Measurements from ENCODE around the gene RARB. TPM values are rescaled to one million over a fixed set of nuclear protein-coding genes. Genes with fewer than 3 reads are reported as not detected.
A peak's percentile ranks its signal among the peaks of the same experiment; 100 is the strongest.

The RARB gene
- 1.5 and 2.4 TPM in 2 replicates for total RNA-seq (2014; rRNA removed; shearing (Covaris generic); ENCODE audit: low replicate concordance)

DNA sequence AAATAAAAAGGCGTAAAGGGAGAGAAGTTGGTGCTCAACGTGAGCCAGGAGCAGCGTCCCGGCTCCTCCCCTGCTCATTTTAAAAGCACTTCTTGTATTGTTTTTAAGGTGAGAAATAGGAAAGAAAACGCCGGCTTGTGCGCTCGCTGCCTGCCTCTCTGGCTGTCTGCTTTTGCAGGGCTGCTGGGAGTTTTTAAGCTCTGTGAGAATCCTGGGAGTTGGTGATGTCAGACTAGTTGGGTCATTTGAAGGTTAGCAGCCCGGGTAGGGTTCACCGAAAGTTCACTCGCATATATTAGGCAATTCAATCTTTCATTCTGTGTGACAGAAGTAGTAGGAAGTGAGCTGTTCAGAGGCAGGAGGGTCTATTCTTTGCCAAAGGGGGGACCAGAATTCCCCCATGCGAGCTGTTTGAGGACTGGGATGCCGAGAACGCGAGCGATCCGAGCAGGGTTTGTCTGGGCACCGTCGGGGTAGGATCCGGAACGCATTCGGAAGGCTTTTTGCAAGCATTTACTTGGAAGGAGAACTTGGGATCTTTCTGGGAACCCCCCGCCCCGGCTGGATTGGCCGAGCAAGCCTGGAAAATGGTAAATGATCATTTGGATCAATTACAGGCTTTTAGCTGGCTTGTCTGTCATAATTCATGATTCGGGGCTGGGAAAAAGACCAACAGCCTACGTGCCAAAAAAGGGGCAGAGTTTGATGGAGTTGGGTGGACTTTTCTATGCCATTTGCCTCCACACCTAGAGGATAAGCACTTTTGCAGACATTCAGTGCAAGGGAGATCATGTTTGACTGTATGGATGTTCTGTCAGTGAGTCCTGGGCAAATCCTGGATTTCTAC lies at the start of gene RARB:
RARB (plus strand) TSS at position 322 of the 847 bp plus-strand sequence; CDS start at position 791, 469 bp downstream.
- H3K9me3 ChIP-seq: no peaks in the 10 kb centered on the region
- no peaks in the 10 kb centered on the region for H3K36me3 ChIP-seq
- peak within 1 kb of the TSS; percentile 50 for H3K4me3 ChIP-seq
- DNase-seq: peak; percentile 56
- no peaks in the 10 kb centered on the region for H3K27me3 ChIP-seq

DNA sequence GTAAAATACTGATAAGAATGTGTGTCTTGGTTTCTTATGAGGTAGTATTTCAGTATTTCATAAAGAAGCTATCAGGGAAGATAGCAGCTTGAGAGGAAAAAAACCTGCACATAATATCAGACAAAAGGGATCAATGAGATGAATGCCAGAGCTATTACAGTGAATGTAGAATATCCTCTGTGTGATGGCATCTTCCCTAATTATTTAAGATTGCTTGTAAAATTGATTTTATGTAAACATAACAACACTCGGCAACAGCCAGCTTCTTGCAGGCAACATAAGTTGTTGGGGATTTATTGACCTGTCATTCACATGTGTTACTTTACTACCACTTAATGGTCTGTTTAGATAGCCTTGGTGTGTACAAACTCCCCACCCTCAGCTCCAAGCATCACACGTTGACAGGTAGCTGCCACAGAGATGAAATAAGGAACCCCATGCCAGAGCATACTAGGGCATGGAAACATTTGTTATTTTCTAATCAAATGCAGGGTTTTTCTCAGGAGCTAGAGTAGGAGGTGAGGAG lies 49.2 kb upstream of the RARB start:
- Histone ChIP-seq H3K36me3 (no peaks in the 10 kb centered on the region), H3K9me3 (no peaks in the 10 kb centered on the region), H3K27me3 (no peaks in the 10 kb centered on the region), H3K4me3 (no peak overlapping the region)
- DNase-seq: no peak

DNA sequence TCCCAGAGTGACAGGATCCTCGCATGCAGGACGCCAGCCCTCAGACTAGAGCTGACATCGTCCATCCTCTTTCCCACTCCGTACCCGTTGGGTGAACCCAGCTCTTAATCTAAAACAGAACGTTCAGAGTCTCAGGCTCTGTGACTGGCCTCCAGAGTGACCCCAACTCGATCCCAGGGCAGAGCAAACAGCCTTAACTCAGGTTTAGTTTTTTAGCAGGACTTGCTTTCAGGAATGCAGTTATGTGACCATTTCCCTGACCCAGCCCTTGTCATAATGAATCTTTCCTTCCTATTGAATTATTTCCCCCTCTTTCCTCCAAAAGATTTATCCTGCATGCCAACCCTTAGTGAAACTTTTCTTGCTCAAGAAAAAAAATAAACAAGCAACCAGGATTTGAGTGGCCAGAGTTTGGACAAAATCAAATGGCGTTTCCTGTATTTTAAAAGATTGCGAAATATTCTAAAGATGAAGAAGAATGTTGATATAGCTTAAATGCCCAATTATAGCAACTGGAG lies 47.8 kb upstream of the RARB start:
- Histone ChIP-seq H3K27me3 (no peaks in the 10 kb centered on the region), H3K36me3 (no peaks in the 10 kb centered on the region), H3K4me3 (no peak overlapping the region), H3K9me3 (no peaks in the 10 kb centered on the region)
- no peak for DNase-seq

DNA sequence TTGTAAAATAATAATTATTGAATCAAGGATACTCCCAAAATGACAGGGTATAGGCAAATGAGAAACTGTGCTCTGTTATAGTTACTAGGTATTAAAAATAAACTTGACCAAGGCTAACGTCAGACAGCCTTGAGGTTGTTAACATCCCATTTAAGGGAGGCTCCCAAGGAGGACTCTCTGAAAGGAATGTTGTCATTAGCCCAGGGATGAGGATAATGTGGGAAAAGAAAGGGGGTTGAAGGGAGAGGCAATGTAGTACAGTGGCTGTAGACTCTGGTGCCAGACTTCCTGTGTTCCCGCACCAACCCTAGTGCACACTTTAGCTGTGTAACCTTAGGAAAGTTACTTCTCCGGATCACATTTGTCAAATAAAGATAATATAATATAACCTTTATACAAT lies 47.0 kb upstream of the RARB start:
- Histone ChIP-seq H3K36me3 (no peaks in the 10 kb centered on the region), H3K9me3 (no peaks in the 10 kb centered on the region), H3K4me3 (no peak overlapping the region), H3K27me3 (no peaks in the 10 kb centered on the region)
- DNase-seq: no peak

DNA sequence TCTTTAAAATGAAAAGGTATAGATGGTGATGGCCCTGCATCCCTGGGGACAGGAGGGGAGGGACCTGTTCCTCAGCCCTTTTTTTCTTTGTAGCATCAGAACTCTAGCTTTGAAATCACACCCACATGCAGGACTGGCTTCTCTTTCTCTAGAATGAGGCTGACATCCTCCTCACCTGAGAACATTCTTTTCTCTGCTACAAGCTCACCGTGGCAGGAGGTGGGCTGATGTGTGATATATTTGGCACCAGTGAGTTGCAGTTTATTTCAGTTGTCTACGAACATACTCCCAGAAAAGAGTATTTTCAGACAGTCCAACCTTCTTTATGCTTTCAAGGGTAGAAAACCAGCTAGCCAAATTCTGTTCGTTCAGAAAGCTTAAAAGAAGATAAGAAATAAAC lies 43.6 kb upstream of the RARB start:
- no peak for DNase-seq
- Histone ChIP-seq H3K4me3 (no peak overlapping the region), H3K36me3 (no peaks in the 10 kb centered on the region), H3K9me3 (no peaks in the 10 kb centered on the region), H3K27me3 (no peaks in the 10 kb centered on the region)

DNA sequence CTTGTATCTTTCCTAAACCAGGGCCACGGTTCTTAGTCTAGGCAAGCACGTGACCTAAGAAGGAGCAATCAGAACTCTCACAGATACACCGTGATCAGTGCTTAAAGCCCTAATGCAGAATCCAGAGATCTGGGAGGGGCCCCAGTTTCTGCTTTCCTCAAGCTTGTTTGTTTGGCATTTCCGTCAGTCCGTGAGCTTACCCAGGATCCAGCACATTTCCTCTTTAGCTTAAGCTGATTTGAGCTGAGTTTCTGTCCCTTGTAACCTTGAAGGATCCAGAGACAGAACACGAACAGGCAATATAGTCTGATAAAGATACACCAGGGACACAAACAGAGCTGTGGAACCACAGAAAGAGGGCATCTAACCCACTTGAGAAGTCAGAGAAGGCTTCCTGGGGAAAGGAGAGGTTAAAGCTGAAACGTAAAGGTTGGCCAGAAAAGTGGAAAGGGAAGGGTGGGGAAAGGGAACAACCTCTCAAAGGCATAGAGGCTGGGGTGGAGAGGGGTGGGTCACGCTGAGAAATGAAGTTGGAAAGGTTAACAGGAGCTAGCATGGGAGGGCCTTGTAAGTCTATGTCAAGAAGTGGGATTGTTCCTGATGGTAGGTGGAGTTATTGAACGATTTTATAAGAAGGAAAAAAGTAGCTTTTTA lies 42.1 kb upstream of the RARB start:
- no peak overlapping the region for H3K4me3 ChIP-seq
- H3K36me3 ChIP-seq: no peaks in the 10 kb centered on the region
- H3K27me3 ChIP-seq: no peaks in the 10 kb centered on the region
- H3K9me3 ChIP-seq: no peaks in the 10 kb centered on the region
- DNase-seq: no peak

DNA sequence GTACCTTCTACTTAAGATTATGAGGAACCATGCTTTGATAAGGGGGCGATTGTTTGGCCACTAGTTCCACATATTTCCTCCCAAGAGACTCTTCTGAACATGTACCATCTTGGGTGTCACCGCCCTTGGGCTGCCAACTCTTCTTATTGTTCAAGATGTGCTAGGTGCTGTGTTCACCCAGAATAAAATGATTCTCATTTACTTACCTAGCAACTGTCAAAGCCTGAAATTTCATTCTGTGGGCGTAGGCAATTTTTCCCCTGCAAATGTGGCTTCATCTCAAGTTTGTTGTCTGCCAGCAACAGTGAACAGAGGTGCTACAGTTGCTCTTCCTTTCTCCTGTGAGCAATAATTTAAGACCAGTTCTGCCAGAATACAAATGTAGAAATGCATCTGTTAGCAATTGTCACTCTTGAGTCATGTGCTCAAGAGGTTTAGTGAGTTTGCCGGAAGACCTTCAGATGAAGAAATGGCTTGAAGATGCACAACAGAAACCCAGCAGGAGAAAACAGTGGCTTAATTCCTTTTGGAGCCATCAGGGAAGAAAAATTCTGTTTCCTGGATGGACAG lies 41.3 kb upstream of the RARB start:
- H3K27me3 ChIP-seq: no peaks in the 10 kb centered on the region
- no peak for DNase-seq

DNA sequence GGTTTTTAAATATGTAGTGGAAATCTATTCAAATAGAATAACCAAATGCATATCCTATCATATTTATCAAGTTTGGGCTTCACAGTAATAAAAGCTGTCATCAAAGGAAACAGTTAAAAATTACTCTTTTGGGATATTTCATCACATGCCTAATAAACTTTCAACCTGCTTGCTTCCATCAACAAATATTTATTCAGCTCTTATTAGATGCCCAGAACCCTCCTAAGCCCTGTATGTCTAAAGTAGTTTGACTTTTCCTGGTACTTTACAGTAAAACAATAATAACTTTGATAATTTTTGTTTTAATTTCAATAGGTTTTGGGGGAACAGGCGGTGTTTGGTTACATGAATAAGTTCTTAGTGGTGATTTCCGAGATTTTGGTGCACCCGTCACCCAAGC lies 37.5 kb upstream of the RARB start:
- Histone ChIP-seq H3K36me3 (no peaks in the 10 kb centered on the region), H3K4me3 (no peak overlapping the region), H3K27me3 (no peaks in the 10 kb centered on the region), H3K9me3 (no peaks in the 10 kb centered on the region)
- no peak for DNase-seq

More for the DNA sequence above, 41.3 kb upstream of the RARB start:
- no peaks in the 10 kb centered on the region for H3K9me3 ChIP-seq
- H3K4me3 ChIP-seq: no peak overlapping the region
- no peaks in the 10 kb centered on the region for H3K36me3 ChIP-seq

DNA sequence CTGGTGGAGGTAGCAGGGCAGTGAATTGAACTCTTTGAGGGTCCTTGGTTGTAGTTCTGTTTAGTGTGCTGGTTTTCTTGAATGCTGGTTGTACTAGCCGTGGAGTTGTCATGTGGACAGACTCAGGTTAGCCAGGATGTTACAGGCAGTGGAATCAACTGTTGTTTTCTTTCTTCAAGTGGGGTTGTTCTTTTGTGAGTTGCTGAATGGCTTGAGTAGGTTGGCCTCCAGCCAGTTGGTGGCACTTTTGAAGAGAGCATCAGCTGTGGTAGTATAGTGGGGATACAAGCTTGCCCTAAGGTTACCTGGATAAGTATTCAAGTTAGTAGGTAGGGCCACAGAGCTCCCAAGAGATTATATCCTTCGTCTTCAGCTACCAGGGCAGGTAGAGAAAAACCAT lies 31.8 kb upstream of the RARB start:
- DNase-seq: no peak
- Histone ChIP-seq H3K4me3 (no peak overlapping the region), H3K36me3 (no peaks in the 10 kb centered on the region), H3K27me3 (no peaks in the 10 kb centered on the region), H3K9me3 (no peaks in the 10 kb centered on the region)

DNA sequence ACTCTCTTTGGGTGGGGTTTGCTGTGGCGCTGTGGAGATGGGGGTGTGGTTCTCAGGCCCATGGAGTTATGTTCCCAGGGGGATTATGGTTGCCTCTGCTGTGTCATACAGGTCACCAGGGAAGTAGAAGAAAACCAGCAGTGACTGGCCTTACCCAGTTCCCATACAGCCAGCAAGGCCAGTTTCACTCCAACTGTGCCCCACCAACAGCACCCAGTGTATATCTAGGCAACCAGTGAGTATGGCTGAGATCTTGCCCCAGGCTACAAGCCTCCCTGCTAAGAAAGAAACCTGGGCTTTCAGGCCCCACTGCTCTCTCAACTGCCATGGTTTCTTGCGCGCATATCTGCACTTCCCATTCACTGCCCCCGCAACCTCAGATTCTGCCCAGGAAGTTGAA lies 31.4 kb upstream of the RARB start:
- H3K27me3 ChIP-seq: no peaks in the 10 kb centered on the region

DNA sequence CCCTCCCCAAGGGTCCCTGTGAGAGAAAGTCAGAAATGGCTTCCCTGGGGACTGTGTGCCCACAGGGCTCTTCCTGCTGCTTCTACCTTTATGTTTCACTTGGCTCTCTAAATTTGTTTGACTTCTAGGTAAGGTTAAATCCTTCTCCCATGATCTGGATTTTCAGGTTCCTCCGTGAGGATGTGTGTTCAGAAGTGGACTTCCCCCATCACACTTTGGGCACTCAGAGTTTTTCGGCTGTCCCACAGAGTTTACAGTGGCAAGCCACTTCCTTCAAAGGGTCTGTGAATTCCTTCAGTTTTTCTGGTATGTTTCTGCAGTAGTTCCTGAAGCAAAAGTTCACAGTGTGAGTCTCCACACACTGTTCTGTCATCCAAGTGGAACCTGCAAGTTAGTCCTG lies 30.9 kb upstream of the RARB start:
- no peak overlapping the region for H3K4me3 ChIP-seq
- DNase-seq: no peak
- no peaks in the 10 kb centered on the region for H3K36me3 ChIP-seq
- H3K9me3 ChIP-seq: no peaks in the 10 kb centered on the region
- H3K27me3 ChIP-seq: no peaks in the 10 kb centered on the region

More for the DNA sequence above, 31.4 kb upstream of the RARB start:
- H3K9me3 ChIP-seq: no peaks in the 10 kb centered on the region
- H3K4me3 ChIP-seq: no peak overlapping the region
- DNase-seq: no peak
- H3K36me3 ChIP-seq: no peaks in the 10 kb centered on the region

DNA sequence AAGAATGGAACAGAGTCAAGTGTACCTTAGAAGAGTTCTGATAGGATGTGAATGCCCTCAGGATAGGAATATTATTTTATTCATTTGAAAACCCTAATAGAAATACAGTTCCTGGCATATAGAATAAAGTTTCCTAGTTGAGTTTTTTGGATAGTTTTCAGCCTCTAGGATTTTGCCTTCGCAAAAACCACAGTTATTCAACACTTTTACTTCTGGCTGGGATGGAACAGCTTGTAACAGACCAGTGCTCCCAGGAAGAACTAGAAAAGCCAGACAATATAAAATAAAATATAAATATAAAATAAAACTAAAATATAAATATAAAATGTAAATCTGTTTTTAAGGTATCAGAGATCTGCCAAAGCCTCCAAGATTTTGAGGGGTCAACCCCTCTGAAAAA lies 27.5 kb upstream of the RARB start:
- no peak for DNase-seq
- no peak overlapping the region for H3K4me3 ChIP-seq
- H3K9me3 ChIP-seq: no peaks in the 10 kb centered on the region
- no peaks in the 10 kb centered on the region for H3K27me3 ChIP-seq
- H3K36me3 ChIP-seq: no peaks in the 10 kb centered on the region

DNA sequence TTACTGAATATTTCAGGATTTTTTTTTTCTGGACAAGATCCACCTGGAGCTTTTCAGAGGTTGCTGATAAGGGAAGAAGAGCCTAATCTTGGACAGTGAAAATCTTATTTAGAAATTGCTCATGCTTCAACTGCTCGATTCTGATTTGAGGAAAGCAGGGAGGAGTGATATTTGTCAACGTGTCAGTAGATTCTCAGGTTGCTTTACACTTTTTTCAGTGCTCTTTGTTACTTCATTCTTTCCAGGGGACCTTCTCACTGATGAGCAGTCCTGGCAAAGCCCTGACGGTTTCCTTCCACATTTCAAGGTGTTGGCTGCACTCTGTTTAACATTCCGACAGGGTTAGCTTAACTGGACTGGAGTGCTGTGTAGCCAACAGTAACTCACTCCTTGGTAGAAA lies 24.1 kb upstream of the RARB start:
- Histone ChIP-seq H3K4me3 (no peak overlapping the region), H3K9me3 (no peaks in the 10 kb centered on the region), H3K36me3 (no peaks in the 10 kb centered on the region), H3K27me3 (no peaks in the 10 kb centered on the region)
- DNase-seq: no peak

DNA sequence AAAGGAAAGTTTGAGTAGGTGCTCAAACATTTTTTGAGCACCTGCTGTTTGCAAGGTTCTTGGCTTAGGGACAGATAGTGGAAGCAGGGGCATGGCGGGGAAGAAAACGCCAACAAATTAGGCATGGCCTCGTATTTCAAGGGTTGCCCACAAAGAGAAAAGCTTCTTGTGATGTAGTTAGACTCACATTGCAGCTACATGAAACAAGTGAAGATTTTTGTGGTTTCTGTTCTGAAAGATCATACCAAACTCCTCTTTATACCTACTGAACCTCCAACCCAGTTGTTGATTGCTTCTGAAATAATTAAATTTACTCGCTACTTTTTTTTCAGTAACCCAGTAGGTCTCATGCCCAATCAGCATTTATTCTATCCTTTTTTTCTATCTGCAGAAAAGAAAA lies 23.5 kb upstream of the RARB start:
- no peak overlapping the region for H3K4me3 ChIP-seq
- H3K9me3 ChIP-seq: no peaks in the 10 kb centered on the region
- DNase-seq: no peak
- H3K36me3 ChIP-seq: no peaks in the 10 kb centered on the region
- no peaks in the 10 kb centered on the region for H3K27me3 ChIP-seq

DNA sequence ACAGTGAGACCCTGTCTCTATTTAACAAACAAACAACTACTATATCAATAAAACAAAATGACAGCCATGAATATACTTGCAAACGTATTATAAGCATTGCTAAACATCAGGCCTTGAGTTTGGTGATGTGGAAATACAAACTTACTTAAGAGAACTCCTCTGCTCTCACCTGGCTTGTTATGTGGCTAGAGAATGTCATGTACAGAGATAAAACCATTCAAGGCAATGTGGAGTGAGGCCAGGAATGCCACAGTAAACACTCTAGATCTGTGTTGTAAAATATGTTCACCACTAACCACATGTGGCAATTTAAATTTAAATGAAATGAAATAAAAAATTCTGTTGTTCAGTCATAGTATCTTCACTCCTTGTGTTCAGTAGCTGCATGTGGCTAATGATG lies 22.7 kb upstream of the RARB start:
- no peak overlapping the region for H3K4me3 ChIP-seq
- DNase-seq: no peak

DNA sequence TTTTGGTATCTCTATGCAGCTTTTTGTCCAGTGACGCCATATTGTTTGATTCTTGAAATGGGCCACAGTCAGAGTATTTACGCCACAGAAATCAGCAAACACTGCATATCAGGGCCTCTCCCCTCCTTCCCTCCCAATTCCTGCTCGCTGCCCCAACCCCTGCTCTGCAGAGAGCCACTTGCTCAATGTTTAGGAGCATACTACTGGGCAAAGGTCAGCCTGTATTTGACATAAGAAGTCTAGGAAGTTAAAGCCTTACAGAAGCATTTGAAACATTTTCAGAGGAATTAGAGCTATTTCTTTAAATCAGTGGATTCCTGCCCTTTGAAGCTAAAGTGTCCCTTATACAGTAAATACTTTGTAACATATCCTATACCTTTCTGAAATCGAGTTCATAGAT lies 17.4 kb upstream of the RARB start:
- Histone ChIP-seq H3K27me3 (no peaks in the 10 kb centered on the region), H3K4me3 (no peak overlapping the region), H3K36me3 (no peaks in the 10 kb centered on the region), H3K9me3 (no peaks in the 10 kb centered on the region)
- no peak for DNase-seq

More for the DNA sequence above, 22.7 kb upstream of the RARB start:
- H3K27me3 ChIP-seq: no peaks in the 10 kb centered on the region
- no peaks in the 10 kb centered on the region for H3K36me3 ChIP-seq
- H3K9me3 ChIP-seq: no peaks in the 10 kb centered on the region

DNA sequence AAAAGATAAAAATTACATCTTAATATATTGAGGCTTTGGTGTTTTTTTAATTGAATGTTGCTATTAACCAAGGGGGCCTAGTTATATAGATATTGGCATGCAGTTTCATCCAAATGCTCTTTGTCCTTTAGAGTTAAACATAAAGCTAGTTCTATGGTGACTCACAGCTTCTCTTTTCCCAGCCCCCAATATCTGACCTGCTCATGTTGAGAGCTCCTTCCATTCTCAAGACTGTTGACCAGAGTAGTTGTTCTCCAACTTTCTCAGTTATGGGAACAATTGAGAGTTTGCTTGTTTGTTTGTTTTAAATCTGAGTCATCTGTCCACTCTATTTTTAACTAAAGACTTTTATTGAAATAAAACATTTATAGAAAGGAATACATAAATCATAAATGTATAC lies 15.8 kb upstream of the RARB start:
- peak; percentile 14 for DNase-seq
- Histone ChIP-seq H3K9me3 (no peaks in the 10 kb centered on the region), H3K36me3 (no peaks in the 10 kb centered on the region), H3K4me3 (no peak overlapping the region), H3K27me3 (no peaks in the 10 kb centered on the region)
